ENCODE data around the gene OMP.

DNA sequence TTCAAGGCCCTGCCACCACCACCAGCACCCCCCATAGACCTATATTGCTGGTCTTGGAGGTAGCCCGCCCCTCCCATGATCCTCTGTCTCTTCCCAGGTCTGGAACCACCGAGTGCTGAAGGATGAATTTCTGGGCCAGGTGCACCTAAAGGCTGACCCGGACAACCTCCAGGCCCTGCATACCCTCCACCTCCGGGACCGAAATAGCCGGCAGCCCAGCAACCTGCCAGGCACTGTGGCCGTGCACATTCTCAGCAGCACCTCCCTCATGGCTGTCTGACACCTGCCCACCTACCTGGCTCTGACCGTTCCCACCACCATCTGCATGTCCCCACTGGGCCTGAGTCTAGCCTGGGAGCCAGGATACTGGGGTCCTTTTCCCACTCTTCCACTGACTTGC, 21.0 kb downstream of the OMP start:
- TF ChIP-seq, protein P1, sequence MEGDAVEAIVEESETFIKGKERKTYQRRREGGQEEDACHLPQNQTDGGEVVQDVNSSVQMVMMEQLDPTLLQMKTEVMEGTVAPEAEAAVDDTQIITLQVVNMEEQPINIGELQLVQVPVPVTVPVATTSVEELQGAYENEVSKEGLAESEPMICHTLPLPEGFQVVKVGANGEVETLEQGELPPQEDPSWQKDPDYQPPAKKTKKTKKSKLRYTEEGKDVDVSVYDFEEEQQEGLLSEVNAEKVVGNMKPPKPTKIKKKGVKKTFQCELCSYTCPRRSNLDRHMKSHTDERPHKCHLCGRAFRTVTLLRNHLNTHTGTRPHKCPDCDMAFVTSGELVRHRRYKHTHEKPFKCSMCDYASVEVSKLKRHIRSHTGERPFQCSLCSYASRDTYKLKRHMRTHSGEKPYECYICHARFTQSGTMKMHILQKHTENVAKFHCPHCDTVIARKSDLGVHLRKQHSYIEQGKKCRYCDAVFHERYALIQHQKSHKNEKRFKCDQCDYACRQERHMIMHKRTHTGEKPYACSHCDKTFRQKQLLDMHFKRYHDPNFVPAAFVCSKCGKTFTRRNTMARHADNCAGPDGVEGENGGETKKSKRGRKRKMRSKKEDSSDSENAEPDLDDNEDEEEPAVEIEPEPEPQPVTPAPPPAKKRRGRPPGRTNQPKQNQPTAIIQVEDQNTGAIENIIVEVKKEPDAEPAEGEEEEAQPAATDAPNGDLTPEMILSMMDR (IDR thresholded peaks at IDR 0.05; ENCODE audit: insufficient read depth, low read depth, low read length): no peak
- TF ChIP-seq EZH2 (IDR thresholded peaks at IDR 0.05; ENCODE audit: insufficient read depth, low read length): no peak

Measured in astrocyte (in vitro differentiated cells and primary cell).